HG03378 (cell line): ENCODE data around the gene MMD2.
"Not testable (repeated sequence)": the region's sequence is repeated elsewhere in the genome, so short reads cannot be mapped to it uniquely, and the experiment has no call there.

Experiments
- ATAC-seq: cut with Tn5 transposase; IDR thresholded peaks from one replicate; pipeline ENCODE4 v1.9.1; 2021; ENCODE audit warnings: mild to moderate bottlenecking, moderate library complexity; ENCODE audit not compliant: unreplicated experiment

MMD2 gene, protein sequence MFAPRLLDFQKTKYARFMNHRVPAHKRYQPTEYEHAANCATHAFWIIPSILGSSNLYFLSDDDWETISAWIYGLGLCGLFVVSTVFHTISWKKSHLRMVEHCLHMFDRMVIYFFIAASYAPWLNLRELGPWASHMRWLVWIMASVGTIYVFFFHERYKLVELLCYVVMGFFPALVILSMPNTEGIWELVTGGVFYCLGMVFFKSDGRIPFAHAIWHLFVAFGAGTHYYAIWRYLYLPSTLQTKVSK

DNA sequence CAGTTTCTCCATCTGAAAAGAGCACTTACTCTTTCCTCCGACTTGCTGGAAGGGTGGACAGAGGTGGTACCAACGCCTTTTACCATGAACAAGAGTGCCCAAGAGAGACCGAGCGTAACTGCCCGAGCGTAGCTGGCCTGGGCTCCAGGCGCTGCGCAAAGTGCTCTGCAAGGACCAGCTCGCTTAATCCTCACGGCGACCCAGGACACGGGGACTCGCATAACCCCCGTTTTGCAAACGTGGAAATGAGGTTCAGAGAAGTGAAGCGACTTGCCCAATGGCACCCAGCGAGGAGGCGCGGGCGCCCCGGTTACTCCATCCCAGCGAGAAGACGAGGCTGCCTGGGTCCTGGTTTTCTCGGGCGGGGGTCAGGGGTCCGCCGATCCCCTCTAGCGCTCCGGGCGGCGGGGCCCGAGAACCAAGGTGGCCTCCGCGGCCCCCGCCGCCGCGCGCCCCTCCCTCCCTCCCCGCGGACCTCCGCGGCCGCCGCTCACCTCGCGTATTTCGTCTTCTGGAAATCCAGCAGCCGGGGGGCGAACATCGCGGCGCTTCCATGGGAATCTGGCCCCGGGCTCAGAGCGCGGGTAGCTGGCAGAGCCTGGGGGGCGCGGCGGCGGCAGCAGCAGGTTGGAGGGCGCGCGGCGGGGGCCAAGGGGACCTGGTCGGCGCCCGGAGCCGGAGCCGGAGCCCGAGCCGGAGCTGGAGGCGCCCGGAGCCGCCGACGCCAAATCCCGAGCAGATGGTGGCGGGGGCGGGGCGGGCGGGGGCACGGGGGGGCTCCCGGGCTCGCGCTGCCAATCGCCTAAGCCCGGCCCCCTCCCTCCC, at the start of gene MMD2:
Gene MMD2 (minus strand): TSS at position 711 of the 825 bp plus-strand sequence. CDS start 170 bp downstream, at position 541.
- ATAC-seq: no peak

DNA sequence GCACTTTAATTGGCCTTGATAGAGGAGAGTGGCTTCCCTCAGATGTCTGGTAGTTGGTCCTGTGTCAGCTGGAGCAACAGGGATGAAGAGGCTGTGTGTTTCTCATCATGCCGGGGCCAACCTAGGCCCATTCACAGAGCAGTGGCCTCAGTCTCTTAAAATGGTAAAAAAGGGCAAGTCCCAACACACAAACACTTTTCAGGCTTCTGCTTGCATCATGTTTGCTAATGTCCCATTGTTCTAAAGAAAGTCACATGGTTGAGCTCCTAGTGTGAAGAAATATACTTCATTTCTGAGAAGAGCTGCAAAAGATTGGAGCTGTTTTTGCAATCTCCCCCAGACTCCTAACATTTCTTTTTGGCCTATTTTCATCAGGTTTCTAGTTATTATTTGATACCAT, 46.1 kb upstream of the MMD2 start:
- no peak for ATAC-seq

DNA sequence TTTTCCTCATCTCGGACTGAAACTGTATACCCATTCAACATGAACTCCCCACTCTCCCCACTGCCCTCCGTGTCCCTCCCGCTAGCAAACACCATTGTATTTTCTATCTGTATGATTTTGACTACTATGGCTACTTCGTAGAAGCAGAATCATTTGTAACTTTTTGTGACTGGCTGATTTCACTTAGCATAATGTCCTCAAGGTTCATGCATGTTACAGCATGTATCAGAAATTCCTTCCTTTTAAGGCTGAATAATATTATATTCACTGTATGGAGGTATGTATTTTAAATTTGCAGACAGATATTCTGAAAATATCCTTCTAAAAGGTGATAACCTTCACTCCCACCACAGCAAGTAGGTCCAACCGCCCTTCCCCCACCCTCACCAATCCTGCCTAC, 42.9 kb upstream of the MMD2 start:
- ATAC-seq: no peak

DNA sequence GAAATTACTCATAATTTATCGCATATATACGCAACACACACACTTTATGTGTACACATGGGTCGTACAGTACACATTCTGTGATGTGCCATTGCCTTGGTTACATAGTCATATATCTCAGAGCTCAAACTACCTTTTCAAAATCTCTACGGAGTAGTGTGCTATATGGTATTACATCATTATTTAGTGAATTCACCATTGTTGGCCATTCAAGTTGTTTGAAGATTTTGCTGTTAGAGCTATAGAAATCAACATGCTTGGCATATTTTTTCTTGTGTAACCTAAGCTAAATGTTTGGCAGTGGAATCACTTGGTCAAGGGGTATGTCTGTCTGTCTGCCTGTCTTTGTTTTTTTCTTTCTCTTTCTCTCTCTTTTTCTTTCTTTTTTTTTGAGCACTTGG, 42.0 kb upstream of the MMD2 start:
- ATAC-seq: no peak

DNA sequence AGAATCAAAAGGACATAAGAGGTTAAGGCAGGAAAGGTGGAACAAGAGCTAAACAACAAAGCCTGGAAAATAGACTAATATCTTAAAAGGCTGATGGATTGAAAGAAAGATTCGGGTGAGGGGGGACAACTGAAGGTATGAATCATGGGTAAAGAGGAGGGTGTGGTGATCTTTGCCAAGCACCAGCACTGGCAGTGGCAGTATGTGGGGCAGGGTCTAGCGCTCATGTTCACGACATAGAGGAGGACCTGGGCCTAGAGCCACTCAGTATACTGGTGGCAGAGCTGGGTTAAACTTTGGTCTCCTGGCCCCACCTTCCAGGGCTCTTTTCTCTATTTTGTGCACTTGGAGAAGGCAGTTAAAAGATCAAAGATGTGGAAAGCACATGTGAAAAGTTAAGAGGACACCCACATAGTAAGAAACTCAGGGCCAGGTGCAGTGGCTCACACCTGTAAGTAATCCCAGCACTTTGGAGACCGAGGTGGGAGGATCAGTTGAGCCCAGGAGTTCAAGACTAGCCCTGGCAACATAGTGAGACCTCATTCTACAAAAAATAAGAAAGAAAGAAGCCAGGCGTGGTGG, 40.5 kb upstream of the MMD2 start:
- ATAC-seq: no peak

DNA sequence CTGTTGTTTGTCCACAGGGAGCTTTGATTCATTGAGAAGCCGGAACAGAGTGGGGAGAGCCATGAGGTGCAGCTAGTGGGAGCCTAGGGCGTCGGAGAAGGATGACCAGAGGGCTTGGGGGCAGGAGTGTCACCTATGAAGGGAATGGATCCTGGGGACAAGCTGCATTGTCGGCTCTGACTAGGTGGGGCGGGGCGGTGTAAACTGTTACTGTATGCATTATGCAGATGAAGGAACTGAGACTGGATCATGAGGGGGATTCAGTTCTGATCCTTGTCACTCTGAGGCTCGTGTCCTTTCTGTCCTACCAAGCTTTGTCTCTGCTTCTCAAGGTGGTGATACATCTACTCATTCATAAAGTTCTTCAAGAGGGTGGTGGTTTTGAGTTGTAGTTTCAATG, 39.9 kb upstream of the MMD2 start:
- no peak for ATAC-seq

DNA sequence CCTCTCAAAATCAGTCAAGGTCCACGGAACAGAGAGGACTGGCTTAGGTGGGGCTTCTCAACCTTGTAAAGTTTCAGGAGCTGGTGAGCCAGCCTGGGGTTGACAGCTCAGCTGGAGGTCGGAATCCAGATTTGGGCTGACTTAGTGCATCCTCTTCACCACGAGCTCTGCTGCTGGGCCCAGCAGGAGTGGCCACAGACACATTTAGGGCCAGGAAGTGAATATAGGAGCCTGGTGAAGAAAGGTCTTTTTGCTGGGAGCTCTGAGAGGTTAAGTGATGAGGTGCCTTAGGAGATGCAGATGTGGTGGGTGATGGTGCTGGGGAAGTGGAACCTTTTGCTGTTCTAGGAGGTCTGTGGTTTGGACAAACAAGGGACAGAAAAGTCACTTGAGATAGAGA, 39.3 kb upstream of the MMD2 start:
- no peak for ATAC-seq

DNA sequence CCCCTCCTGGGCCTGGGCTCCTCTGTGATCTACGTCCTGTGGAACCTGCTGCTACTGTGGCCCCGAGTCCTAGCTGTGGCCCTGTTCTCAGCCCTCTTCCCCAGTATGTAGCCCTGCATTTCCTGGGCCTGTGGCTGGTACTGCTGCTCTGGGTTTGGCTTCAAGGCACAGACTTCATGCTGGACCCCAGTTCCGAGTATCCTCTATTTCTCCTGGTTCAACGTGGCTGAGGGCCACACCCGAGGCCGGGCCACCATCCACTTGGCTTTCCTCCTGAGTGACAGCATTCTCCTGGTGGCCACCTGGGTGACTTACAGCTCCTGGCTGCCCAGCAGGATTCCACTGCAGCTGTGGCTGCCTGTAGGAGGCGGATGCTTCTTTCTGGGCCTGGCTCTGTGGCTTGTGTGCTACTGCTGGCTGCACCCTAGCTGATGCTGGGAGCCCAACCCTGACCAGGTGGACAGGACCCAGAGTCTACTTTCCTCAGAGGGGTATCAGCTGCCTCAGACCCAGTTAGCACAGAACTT, 37.8 kb upstream of the MMD2 start:
- ATAC-seq: no peak

DNA sequence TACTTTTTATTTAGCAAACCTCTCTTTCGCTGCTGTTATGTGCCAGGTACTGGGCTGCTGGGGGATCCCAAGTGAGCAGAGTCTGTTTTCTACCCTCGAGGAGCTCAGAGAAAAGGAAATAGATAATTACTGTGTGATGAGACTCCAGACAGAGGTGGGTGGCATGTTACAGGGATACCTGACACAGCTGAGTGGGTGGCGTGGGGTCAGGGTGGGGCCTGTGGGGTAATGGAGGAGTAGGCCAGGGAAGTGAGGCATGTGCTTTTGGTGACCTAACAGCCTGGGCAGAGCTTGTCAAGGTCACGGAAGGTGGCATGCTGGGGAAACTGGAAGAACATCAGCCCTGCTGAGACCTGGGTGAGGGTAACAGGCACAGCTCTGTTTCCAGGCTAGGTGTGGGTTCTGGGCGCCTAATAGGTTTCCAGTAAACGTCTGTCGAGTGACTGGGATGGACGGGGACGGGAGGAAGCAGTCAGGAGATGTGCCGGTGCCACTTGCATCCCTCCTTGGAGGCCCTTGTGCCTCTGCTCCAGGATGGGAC, 36.5 kb upstream of the MMD2 start:
- no peak for ATAC-seq

DNA sequence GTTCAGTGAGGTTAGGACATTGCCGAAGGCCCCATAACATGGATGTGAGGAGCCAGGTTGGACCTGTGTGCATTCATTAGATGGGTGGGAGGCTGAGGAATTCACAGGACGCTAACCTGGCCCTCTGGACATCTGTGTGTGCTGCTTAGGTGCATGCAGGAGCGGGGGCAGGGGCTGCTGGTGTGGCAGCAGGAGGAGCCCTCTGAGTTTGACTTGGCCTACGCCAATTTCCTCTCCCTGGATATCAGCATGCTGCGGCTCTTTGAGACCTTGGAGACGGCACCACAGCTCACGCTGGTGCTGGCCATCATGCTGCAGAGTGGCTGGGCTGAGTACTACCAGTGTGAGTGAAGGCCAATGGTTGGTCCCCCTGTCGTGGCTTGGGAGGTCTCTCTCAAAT, 34.5 kb upstream of the MMD2 start:
- ATAC-seq: no peak

DNA sequence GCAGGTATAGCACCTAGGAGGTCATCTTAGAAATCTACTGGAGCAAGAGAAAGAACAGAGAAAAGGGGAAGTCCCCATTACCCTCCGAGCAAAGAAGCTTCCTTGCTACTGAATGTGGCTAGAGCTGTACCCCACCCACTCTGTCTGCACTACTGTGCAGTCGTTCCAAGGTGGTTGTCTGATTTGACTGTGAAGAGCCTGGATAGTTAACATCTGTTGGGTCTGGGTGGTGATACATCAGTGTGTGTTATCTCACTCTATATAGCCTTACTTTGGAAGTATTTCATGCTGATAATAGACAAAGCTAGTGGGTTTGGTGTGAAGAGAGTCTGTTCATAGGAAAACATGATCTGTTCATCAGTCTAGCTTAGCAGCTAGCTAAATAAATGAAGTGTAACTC, 23.8 kb upstream of the MMD2 start:
- not testable (repeated sequence) for ATAC-seq

DNA sequence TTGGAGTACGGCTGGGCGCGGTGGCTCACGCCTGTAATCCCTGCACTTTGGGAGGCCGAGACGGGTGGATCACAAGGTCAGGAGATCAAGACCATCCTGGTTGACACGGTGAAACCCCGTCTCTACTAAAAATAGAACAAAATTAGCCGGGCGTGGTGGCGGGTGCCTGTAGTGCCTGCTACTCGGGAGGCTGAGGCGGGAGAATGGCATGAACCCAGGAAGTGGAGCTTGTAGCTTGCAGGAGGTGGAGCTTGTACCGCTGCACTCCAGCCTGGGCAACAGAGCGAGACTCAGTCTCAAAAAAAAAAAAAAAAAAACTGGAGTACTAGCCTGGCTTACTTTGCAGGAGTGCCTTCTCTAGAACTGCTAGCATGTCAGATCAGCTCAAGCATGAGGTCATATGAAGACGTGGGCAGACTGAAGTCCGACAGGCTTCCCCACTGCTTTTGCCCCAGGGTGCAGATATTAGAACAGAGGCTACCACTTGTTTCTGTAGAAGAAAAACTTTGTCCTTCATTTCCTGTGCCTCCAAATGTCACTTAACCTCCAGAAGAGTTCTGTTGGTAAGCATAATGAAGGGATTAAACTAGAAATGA, 22.4 kb upstream of the MMD2 start:
- ATAC-seq: not testable (repeated sequence)

DNA sequence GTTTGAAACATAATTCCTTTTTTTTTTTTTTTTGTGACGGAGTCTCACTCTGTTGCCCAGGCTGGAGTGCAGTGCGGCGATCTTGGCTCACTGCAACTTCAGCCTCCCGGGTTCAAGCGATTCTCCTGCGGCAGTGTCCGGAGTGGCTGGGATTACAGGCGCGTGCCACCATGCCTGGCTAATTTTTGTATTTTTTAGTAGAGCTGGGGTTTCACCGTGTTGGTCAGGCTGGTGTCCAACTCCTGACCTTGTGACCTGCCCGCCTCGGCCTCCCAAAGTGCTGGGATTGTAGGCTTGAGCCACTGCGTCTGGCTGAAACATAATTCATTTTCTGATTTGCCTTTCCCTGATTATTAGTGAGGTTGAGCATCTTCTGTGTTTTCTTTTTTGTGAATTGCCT, 16.6 kb upstream of the MMD2 start:
- ATAC-seq: not testable (repeated sequence)

DNA sequence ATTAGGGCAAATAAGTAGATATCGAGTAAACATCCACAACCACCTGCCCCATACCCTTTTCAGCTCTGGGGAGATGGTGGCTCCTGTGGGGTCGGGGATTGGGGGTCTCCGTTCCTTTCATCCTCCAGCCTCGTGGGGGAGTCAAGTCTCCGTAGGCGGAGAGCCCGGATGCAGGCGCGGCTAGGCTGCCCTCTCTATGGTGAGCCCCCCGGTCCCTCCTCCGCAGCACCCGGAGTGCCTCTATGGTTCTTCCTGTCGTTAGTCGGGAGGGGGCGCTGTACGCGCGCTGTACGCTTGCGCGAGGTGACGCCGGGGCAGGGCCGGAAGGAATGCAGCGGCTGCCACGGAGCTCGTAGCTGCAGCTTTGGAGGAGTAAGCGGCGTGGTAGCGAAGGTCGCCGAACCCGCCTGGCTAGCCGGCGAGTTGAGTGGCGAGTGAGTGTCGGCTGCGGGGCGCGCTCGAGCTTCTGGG, 14.8 kb upstream of the MMD2 start:
- ATAC-seq: peak; percentile 97

DNA sequence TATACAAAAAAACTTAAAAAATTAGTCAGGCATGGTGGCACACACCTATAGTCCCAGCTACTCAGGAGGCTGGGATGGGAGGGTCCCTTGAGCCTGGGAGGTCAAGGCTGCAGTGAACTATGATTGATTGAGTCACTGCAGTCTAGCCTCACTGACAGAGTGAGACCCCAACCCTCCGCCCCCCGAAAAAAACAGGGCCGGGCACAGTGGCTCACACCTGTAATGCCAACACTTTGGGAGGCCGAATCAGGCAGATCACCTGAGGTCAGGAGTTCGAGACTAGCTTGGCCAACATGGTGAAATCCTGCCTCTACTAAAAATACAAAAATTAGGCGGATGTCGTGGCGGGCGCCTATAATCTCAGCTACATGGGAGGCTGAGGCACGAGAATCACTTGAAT, 13.5 kb upstream of the MMD2 start:
- ATAC-seq: not testable (repeated sequence)

DNA sequence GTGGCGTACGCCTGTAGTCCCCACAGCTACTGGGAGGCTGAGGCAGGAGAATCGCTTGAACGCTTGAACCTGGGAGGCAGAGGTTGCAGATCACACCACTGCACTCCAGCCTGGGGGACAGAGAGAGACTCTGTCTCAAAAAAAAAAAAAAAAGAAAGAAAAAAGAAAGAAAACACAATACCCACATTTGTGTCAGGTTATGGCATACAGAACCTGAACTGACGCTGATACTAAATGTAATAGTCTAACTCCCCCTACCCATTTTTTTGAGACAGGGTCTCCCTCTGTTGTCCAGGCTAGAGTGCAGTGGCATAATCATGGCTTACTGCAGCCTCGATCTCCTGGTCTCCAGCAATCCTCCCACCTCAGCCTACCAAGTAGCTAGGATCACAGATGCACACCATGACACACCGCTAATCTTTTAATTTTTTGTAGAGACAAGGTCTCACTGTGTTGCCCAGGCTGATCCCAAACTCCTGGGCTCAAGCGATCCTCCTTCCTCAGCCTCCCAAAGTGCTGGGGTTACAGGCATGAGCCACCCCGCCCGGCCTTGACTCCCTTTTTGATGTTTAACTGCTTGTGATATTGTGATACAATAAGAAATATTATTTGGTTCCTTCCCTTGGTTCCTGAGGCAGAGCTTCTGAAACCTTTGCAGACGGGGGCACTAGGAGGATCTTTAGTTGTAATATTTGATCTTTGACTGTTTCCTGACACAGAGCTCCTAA, 6.5 kb upstream of the MMD2 start:
- no peak for ATAC-seq

DNA sequence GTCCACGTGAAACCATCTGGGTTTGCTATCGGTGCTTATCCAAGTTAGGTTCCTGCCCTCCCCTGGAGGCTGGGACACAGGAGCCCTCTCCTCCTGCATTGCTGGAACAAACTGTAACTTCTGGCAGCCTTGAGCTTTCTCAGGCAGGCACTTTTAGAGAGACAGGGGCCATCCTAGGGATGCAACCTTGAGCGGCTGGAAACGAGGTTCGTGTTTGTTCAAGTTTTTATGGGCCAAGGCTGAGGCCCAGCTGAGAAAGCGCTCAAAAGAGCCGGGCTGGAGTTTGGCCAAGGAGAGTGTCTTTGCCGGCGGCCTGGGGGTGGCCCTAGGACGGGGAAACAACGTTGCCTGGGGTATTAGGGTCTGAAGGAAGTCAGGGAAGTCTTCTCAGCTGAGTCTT, 5.5 kb upstream of the MMD2 start:
- no peak for ATAC-seq

DNA sequence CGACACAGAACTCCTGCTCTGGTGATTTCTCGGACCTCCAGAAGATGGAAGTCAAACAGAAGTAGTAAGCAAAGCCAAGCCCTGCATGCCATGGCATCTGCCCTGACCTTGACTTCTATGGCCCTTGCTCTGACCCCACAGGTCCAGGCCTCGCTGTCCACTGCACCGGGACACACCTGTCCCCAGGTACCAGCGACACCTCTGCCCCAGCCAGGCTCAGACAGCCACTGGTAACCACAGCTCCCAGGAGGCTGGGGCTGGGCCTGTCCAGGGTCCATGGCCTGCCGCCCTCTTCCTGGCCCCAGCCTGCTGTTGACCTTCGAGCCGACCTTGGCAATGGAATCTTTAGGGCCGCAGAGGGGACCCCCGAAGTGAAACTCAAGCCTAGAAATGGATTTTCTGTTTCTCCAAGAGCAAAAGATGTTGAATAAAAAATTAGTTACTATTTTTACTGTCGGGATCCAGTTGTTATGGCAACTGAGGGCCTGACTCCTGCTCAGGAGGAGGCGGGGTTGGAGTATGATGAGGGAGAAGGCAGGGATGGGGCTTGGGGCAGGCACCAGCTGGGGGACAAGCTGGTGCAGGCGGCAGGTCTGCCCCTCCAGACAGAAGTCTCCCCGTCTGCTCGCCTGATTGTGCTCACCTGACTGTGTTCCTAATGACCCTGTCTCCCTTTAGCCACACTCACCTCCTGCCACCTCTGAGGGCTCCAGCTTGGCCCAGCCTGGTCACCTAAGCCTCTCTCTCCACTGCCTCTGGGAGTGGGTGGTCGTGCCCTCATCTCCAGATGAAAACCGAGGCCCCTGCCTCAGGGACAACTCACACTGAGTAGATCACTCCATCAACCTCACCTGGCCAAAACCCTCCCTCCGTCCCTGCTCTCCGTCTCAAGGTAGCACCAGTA, 4.1 kb upstream of the MMD2 start:
- ATAC-seq: no peak

DNA sequence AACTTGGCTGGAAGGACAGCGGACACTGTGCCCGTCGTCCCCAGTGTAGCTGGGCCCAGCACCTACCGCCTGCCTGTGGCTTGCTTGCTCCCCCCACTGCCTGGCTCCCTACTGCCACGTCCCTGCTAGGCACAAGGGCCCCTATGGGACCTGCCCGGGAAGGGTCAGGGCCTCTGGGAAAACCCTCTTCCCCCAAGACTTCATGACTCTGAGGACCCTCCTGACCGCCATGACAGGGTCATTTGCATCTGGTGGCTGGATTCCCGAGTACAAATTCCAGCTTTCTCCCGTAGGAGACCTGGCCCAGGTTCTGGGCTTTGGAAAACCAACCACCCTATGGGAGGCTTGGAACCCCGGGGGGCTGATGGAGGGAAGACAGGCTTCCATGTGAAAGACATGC, 1.4 kb upstream of the MMD2 start:
- no peak for ATAC-seq
